Sigmoid colon (tissue), 3 donors: ENCODE results near the gene DDO.

Source experiments
- POLR2A ChIP-seq, 2 donors: fragments of 450-650 bp; IDR thresholded peaks; one replicate each; pipeline ENCODE4 v1.6.1; 2016; ENCODE audit warnings: antibody characterized with exemption in 2 of 2, mild to moderate bottlenecking in 2 of 2, moderate library complexity in 2 of 2
- TF ChIP-seq, protein P1 (sequence below), 4 experiments: fragments of 450-650 bp in 3 of 4; fragments of 200-600 bp in 1 of 4; IDR thresholded peaks; one replicate each; pipeline ENCODE4 v1.5.1; 2016 to 2019; ENCODE audit warnings: antibody characterized with exemption in 4 of 4, mild to moderate bottlenecking in 3 of 4, moderate library complexity in 2 of 4

DNA sequence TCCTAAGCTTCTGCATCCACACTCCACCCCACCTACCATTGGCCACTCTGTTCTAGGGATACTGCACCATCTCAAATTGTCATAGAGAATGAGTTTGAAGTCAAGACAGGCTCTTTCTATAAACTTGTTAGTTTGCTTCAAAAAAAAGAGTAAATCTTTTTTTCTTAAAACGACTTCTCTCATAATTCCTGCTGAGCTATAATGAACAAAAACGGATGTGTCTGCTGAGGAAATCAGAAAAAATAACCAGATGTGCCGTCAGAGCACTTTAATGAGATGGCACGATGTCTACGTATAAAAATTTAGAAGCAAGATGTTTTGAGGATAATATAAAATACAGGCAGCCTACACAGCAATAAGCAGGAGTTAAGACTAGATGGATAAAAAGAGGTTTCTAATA, 24.0 kb upstream of the DDO start:
- no peak for TF ChIP-seq POLR2A (IDR thresholded peaks at IDR 0.05)
- TF ChIP-seq, protein P1, sequence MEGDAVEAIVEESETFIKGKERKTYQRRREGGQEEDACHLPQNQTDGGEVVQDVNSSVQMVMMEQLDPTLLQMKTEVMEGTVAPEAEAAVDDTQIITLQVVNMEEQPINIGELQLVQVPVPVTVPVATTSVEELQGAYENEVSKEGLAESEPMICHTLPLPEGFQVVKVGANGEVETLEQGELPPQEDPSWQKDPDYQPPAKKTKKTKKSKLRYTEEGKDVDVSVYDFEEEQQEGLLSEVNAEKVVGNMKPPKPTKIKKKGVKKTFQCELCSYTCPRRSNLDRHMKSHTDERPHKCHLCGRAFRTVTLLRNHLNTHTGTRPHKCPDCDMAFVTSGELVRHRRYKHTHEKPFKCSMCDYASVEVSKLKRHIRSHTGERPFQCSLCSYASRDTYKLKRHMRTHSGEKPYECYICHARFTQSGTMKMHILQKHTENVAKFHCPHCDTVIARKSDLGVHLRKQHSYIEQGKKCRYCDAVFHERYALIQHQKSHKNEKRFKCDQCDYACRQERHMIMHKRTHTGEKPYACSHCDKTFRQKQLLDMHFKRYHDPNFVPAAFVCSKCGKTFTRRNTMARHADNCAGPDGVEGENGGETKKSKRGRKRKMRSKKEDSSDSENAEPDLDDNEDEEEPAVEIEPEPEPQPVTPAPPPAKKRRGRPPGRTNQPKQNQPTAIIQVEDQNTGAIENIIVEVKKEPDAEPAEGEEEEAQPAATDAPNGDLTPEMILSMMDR (IDR thresholded peaks at IDR 0.05) = no peak
